Vagina (tissue), 2 donors: ENCODE data around the gene NPIPA8.
"Not testable (repeated sequence)": the region's sequence is repeated elsewhere in the genome, so short reads cannot be mapped to it uniquely, and the experiment has no call there.

ENCODE experiments used
- POLR2AphosphoS5 ChIP-seq, 2 donors: sonication (generic); formaldehyde crosslinking; IDR thresholded peaks; one replicate each; pipeline ENCODE4 v1.9.0; 2017; ENCODE audit warnings: antibody characterized with exemption in 2 of 2, mild to moderate bottlenecking in 2 of 2, low read depth in 1 of 2; ENCODE audit not compliant: insufficient read depth in 1 of 2
- TF ChIP-seq, protein P1 (sequence below), 3 experiments: fragments of 450-650 bp in 2 of 3; fragments of 200-600 bp in 1 of 3; sonication (generic) in 1 of 3; IDR thresholded peaks; one replicate each; pipeline ENCODE4 v1.5.1; 2017 to 2019; ENCODE audit warnings: antibody characterized with exemption in 3 of 3, mild to moderate bottlenecking in 2 of 3, moderate library complexity in 2 of 3

DNA sequence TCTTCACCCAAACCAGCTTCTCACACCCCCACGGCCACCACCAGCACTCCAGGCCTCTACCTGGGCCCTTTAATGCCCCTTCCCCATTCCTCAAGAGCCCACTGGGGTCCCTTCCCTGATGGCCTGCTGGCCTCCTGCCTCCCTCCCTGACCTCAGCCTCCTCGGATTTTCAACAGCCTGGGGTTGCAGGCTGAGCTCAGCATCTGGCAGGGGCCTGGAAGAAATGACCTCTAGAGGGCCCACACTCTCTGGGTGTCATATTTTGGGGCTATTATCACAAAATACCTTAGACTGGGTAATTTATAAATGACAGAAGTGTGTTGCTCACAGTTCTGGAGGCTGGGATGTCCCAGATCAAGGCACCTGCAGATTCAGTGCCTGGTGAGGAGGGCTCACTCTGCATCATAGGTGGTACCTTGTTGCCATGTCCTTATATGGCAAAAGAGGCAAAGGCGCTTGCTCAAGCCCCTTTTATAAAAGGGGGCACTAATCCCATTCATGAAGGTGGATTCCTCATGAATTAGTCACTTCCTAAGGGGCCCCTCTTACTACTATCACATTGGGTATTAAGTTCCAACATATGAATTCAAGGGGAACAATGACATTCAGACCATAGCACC is 43.1 kb downstream of the NPIPA8 start:
- not testable (repeated sequence) for TF ChIP-seq POLR2AphosphoS5 (IDR thresholded peaks at IDR 0.05; ENCODE audit: insufficient read depth in 1 of 2, low read depth in 1 of 2)
- TF ChIP-seq, protein P1, sequence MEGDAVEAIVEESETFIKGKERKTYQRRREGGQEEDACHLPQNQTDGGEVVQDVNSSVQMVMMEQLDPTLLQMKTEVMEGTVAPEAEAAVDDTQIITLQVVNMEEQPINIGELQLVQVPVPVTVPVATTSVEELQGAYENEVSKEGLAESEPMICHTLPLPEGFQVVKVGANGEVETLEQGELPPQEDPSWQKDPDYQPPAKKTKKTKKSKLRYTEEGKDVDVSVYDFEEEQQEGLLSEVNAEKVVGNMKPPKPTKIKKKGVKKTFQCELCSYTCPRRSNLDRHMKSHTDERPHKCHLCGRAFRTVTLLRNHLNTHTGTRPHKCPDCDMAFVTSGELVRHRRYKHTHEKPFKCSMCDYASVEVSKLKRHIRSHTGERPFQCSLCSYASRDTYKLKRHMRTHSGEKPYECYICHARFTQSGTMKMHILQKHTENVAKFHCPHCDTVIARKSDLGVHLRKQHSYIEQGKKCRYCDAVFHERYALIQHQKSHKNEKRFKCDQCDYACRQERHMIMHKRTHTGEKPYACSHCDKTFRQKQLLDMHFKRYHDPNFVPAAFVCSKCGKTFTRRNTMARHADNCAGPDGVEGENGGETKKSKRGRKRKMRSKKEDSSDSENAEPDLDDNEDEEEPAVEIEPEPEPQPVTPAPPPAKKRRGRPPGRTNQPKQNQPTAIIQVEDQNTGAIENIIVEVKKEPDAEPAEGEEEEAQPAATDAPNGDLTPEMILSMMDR (IDR thresholded peaks at IDR 0.05) = not testable (repeated sequence)
